GM12878 (cell line): ENCODE results near the gene B4GALT5. TPM values are rescaled to one million over a fixed set of nuclear protein-coding genes. Genes with fewer than 3 reads are reported as not detected.

ENCODE experiments used
- ATAC-seq: fragments of 200-7000 bp; cut with Tn5 transposase; 3 replicates; pipeline ENCODE4 v1.9.1; 2020; ENCODE audit warnings: mild to moderate bottlenecking, moderate library complexity
- BruUV-seq: library from RNA; stranded (reverse); fragments of 400-500 nt; replicated peaks from 2 replicates; lab custom pipeline; 2021; lab: Mats Ljungman, UMichigan
- CTCF ChIA-PET: fragments of 300-600 bp; sonication (Branson Sonifier 250); formaldehyde crosslinking; extraction: SDS; loops from one replicate; lab custom pipeline; 2021; ENCODE audit warnings: inconsistent platforms; lab: Yijun Ruan, JAX
- POLR2A ChIA-PET: fragments of 350-600 bp; formaldehyde crosslinking; extraction: SDS; loops from one replicate; lab custom pipeline; 2021; ENCODE audit warnings: inconsistent platforms; lab: Charles Lee
- RAD21 ChIA-PET: fragments of 300-600 bp; sonication (Branson Sonifier 250); formaldehyde crosslinking; loops from one replicate; lab custom pipeline; 2023; ENCODE audit warnings: antibody characterized with exemption; ENCODE audit not compliant: unreplicated experiment; lab: Charles Lee
- SMC1A ChIA-PET: fragments of 300-600 bp; sonication (Branson Sonifier 250); formaldehyde crosslinking; loops from one replicate; lab custom pipeline; 2023; ENCODE audit not compliant: unreplicated experiment, uncharacterized antibody; lab: Charles Lee
- DNase-seq: peaks from one replicate; pipeline ENCODE4 v3.0.0-alpha.2; 2011; ENCODE audit warnings: low read depth, low spot score
- FAIRE-seq: peaks from 3 replicates; lab custom pipeline; 2011; peaks lifted over from hg19 to GRCh38; lab: Jason Lieb, UNC
- H2AFZ ChIP-seq: 2 replicates; pipeline ENCODE4 v1.6.0; 2011; ENCODE audit warnings: low read depth, low read length, control low read depth; ENCODE audit not compliant: control insufficient read depth
- H3K27ac ChIP-seq: 2 replicates; pipeline ENCODE4 v1.5.1; 2011; ENCODE audit warnings: control low read depth; ENCODE audit not compliant: control insufficient read depth, insufficient read depth
- H3K27me3 ChIP-seq, 2 experiments: replicated peaks in 1 of 2; 2 replicates each; pipeline versions ENCODE4 v1.6.0 to v1.6.1; 2011; ENCODE audit warnings: low read length in 1 of 2; ENCODE audit not compliant: control insufficient read depth in 2 of 2, insufficient read depth in 2 of 2
- H3K36me3 ChIP-seq, 2 experiments: 2 replicates each; pipeline ENCODE4 v1.5.1; 2011; ENCODE audit warnings: low read length in 1 of 2; ENCODE audit not compliant: control insufficient read depth in 2 of 2, insufficient read depth in 2 of 2
- H3K4me1 ChIP-seq: 2 replicates; pipeline ENCODE4 v1.6.1; 2011; ENCODE audit warnings: mild to moderate bottlenecking, low read length, moderate library complexity, mixed read lengths; ENCODE audit not compliant: control insufficient read depth, insufficient read depth
- H3K4me2 ChIP-seq: 2 replicates; pipeline ENCODE4 v1.6.0; 2011; ENCODE audit warnings: control low read depth; ENCODE audit not compliant: control insufficient read depth, insufficient read depth
- H3K4me3 ChIP-seq: fragments of 200-600 bp; sonication (generic); 2 replicates; pipeline ENCODE4 v1.5.1; 2016
- H3K79me2 ChIP-seq: 2 replicates; pipeline ENCODE4 v1.6.0; 2011; ENCODE audit warnings: low read length; ENCODE audit not compliant: control insufficient read depth, insufficient read depth
- H3K9ac ChIP-seq: 2 replicates; pipeline ENCODE4 v1.8.0; 2011; ENCODE audit warnings: low read length, control low read depth, mixed read lengths; ENCODE audit not compliant: control insufficient read depth, insufficient read depth
- H3K9me3 ChIP-seq: replicated peaks from 3 replicates; pipeline ENCODE4 v1.5.1; 2011; ENCODE audit warnings: mild to moderate bottlenecking, low read length; ENCODE audit not compliant: control insufficient read depth, insufficient read depth
- H4K20me1 ChIP-seq: 2 replicates; pipeline ENCODE4 v1.6.0; 2011; ENCODE audit not compliant: control insufficient read depth, insufficient read depth
- ASH2L ChIP-seq: fragments of 300-600, 200-600 bp; sonication (generic); IDR thresholded peaks from 2 replicates; pipeline ENCODE4 v1.6.1; 2017; ENCODE audit warnings: low read depth, mild to moderate bottlenecking, borderline replicate concordance
- BACH1 ChIP-seq: fragments of 450-650 bp; IDR thresholded peaks from 2 replicates; pipeline ENCODE4 v1.6.1; 2017; ENCODE audit warnings: mild to moderate bottlenecking, borderline replicate concordance
- BHLHE40 ChIP-seq, 2 experiments: fragments of 450-650 bp in 1 of 2; IDR thresholded peaks; 2 replicates each; pipeline ENCODE4 v1.6.1; 2011 to 2017; ENCODE audit warnings: low read depth in 2 of 2, borderline replicate concordance in 1 of 2, improper control_type of control experiment in 1 of 2, low read length in 1 of 2, mild to moderate bottlenecking in 1 of 2
- CREM ChIP-seq: IDR thresholded peaks from 2 replicates; pipeline ENCODE4 v1.6.1; 2014; ENCODE audit warnings: antibody characterized with exemption, low read depth
- HCFC1 ChIP-seq: fragments of 150-350 bp; IDR thresholded peaks from 2 replicates; pipeline ENCODE4 v1.6.1; 2014; ENCODE audit warnings: low read length
- HDAC2 ChIP-seq: fragments of 200-600 bp; sonication (generic); IDR thresholded peaks from 2 replicates; pipeline ENCODE4 v1.6.1; 2017
- RAD21 ChIP-seq: IDR thresholded peaks from 2 replicates; pipeline ENCODE4 v1.6.1; 2011; ENCODE audit warnings: mild to moderate bottlenecking, low read depth, low read length, moderate library complexity; ENCODE audit not compliant: insufficient read depth
- RB1 ChIP-seq: fragments of 450-650 bp; formaldehyde crosslinking; IDR thresholded peaks from 2 replicates; pipeline ENCODE4 v1.6.1; 2017; ENCODE audit warnings: mild to moderate bottlenecking, borderline replicate concordance
- RCOR1 ChIP-seq: conservative IDR thresholded peaks from 2 replicates; pipeline ENCODE4 v1.6.1; 2012; ENCODE audit warnings: low read depth, low read length, improper control_type of control experiment
- SMAD5 ChIP-seq: IDR thresholded peaks from 2 replicates; pipeline ENCODE4 v1.6.1; 2016; ENCODE audit warnings: antibody characterized with exemption, low read depth
- SP1 ChIP-seq: IDR thresholded peaks from one replicate; pipeline ENCODE4 v1.6.1; 2011; ENCODE audit warnings: low read depth, low read length
- SRF ChIP-seq, 2 experiments: IDR thresholded peaks; 2 replicates each; pipeline ENCODE4 v1.6.1; 2011; ENCODE audit warnings: low read depth in 2 of 2, low read length in 2 of 2, mild to moderate bottlenecking in 1 of 2, moderate library complexity in 1 of 2
- TCF12 ChIP-seq: IDR thresholded peaks from 2 replicates; pipeline ENCODE4 v1.6.1; 2011; ENCODE audit warnings: low read depth, mild to moderate bottlenecking, low read length
- ZBED1 ChIP-seq: IDR thresholded peaks from 2 replicates; pipeline ENCODE4 v1.6.1; 2016; ENCODE audit warnings: borderline replicate concordance
- whole genome bisulfite sequencing: methylation state at CpG from one replicate; pipeline ENCODE4 v1.1.6; 2016; ENCODE audit warnings: low lambda C conversion rate; ENCODE audit not compliant: insufficient replicate concordance, insufficient coverage; ENCODE audit errors: missing lambda C conversion rate; 5-methylcytosine and 5-hydroxymethylcytosine counted together
- in situ Hi-C: fragments of 300-500 bp; cut with MboI; formaldehyde crosslinking; loops from 9 replicates; pipeline ENCODE4 v1.14.3; 2018; ENCODE audit warnings: mixed read lengths
- intact Hi-C: fragments of 100-400 bp; cut with micrococcal nuclease; formaldehyde crosslinking; loops from one replicate; pipeline ENCODE4 v1.14.2; 2022; ENCODE audit not compliant: unreplicated experiment
- polyA plus RNA-seq, 11 experiments: library from polyadenylated mRNA; depleted of rRNA in 4 of 11; unstranded in 6 of 11; stranded (reverse) in 5 of 11; fragments of >200 nt; fragmentation: Nextera tagmentation in 4 of 11; fragmentation: Illumina TruSeq in 1 of 11; extraction: Ambion mirVana in 4 of 11; extraction: Trizol in 1 of 11; gene quantifications; 1 replicate in 1 of 11; 2 replicates in 10 of 11; pipeline versions ENCODE4 v1.2.1 to v1.2.3, GENCODE V29; 2011 to 2016; ENCODE audit warnings: inconsistent platforms in 2 of 11, missing spikeins in 2 of 11, low read depth in 1 of 11
- total RNA-seq, 4 experiments: library from RNA; depleted of rRNA in 3 of 4; stranded (reverse); fragments of >200 nt in 3 of 4; fragmentation: Illumina TruSeq in 1 of 4; extraction: Trizol in 1 of 4; gene quantifications; 2 replicates each; pipeline versions ENCODE4 v1.2.1 to v1.2.3, GENCODE V29; 2013 to 2021
- TF ChIP-seq, protein P1 (sequence below): IDR thresholded peaks from 2 replicates; pipeline ENCODE4 v1.6.1; 2011; ENCODE audit warnings: borderline replicate concordance, low read depth, mild to moderate bottlenecking, moderate library complexity, low read length; ENCODE audit not compliant: insufficient read depth, poor library complexity, severe bottlenecking
- TF ChIP-seq, protein P2 (sequence below): fragments of 150-350 bp; IDR thresholded peaks from 2 replicates; pipeline ENCODE4 v1.6.1; 2016; ENCODE audit warnings: low read depth, low read length
- TF ChIP-seq, protein P3 (sequence below): fragments of 450-650 bp; conservative IDR thresholded peaks from 2 replicates; pipeline ENCODE4 v1.6.1; 2017; ENCODE audit warnings: mild to moderate bottlenecking, moderate library complexity

Gene B4GALT5
- total and polyA plus RNA-seq, 10 of the 15 experiments (the other 5 are each of a cell fraction or from before 2014, with no cell fraction given) = 2.0 to 55.5 (median 20.2) TPM

DNA sequence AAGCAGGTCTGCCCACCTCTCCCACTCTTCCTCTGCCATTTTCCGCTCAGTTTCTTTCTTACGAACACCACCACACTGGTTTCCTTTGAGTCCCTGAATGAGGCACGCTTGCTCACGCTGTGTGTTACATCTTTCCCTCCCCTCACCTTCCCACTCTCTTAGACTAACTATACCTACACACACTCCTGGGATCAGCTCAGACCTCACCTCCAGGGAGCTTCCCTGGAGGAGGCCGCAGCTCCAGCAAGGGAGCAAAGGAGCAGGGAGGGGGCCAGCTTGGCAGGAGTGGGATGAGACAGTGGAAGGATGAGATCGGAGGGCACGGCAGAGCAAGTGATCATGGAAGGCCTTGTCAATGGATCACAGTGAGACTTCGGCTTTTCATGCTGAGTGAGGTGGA is 28.3 kb upstream of the B4GALT5 start (continued):
- TF ChIP-seq, protein P1, sequence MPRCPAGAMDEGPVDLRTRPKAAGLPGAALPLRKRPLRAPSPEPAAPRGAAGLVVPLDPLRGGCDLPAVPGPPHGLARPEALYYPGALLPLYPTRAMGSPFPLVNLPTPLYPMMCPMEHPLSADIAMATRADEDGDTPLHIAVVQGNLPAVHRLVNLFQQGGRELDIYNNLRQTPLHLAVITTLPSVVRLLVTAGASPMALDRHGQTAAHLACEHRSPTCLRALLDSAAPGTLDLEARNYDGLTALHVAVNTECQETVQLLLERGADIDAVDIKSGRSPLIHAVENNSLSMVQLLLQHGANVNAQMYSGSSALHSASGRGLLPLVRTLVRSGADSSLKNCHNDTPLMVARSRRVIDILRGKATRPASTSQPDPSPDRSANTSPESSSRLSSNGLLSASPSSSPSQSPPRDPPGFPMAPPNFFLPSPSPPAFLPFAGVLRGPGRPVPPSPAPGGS = no peak
- TF ChIP-seq SP1 (no peak), BHLHE40 (IDR thresholded peaks at IDR 0.05; ENCODE audit: borderline replicate concordance in 1 of 2, low read depth in 2 of 2, low read length in 1 of 2) (no peak), RCOR1 (no peak)

DNA sequence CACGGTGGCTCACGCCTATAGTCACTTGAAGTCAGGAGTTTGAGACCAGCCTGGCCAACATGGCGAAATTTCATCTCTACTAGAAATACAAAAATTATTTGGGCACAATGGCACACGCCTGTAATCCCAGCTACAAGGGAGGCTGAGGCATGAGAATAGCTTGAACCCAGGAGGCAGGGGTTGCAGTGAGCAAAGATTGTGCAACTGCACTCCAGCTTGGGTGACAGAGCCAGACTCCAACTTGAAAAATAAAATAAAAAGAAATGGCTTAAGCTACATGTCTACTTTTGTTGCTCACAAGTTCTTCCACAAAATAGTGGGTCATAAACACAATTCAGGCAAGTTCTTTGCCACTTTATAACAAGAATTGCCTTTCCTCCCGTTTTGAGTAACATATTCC is 27.1 kb upstream of the B4GALT5 start:
- no peak overlapping the region for H3K4me3 ChIP-seq
- DNase-seq = no peak
- H3K36me3 ChIP-seq = no peaks in the 10 kb centered on the region
- ChIA-PET POLR2A (interaction anchor here (0.7 kb wide), 1 partner anchor 31 kb away, joined by 4 read pairs; no protein-coding TSS in a partner anchor), SMC1A (interaction anchor here (0.6 to 1.5 kb wide), 4 partner anchors 29 to 79 kb away, joined by 3 to 4 read pairs (median 3); no protein-coding TSS in a partner anchor), CTCF (interaction anchor here (0.6 to 2.0 kb wide), 5 partner anchors 13 to 133 kb away, joined by 3 to 8 read pairs (median 4); no protein-coding TSS in a partner anchor), RAD21 (no interaction called here)
- in situ Hi-C loops (no loop called here), intact Hi-C loops (no loop called here)
- H3K9ac ChIP-seq = no peak overlapping the region
- no peaks in the 10 kb centered on the region for H3K4me1 ChIP-seq
- no peak overlapping the region for H3K27ac ChIP-seq
- no peaks in the 10 kb centered on the region for H4K20me1 ChIP-seq
- WGBS = 69% methylated on average over 5 of the region's 5 CpGs
- no peak overlapping the region for H3K4me2 ChIP-seq
- no peak overlapping the region for H2AFZ ChIP-seq
- H3K27me3 ChIP-seq = no peaks in the 10 kb centered on the region
- TF ChIP-seq RAD21 (no peak), SRF (IDR thresholded peaks at IDR 0.05; ENCODE audit: low read depth in 2 of 2, low read length in 2 of 2) (no peak), TCF12 (no peak), RB1 (no peak), BACH1 (no peak), ASH2L (no peak), SMAD5 (no peak), HDAC2 (no peak), HCFC1 (no peak), ZBED1 (no peak), CREM (no peak)
- TF ChIP-seq, protein P2, sequence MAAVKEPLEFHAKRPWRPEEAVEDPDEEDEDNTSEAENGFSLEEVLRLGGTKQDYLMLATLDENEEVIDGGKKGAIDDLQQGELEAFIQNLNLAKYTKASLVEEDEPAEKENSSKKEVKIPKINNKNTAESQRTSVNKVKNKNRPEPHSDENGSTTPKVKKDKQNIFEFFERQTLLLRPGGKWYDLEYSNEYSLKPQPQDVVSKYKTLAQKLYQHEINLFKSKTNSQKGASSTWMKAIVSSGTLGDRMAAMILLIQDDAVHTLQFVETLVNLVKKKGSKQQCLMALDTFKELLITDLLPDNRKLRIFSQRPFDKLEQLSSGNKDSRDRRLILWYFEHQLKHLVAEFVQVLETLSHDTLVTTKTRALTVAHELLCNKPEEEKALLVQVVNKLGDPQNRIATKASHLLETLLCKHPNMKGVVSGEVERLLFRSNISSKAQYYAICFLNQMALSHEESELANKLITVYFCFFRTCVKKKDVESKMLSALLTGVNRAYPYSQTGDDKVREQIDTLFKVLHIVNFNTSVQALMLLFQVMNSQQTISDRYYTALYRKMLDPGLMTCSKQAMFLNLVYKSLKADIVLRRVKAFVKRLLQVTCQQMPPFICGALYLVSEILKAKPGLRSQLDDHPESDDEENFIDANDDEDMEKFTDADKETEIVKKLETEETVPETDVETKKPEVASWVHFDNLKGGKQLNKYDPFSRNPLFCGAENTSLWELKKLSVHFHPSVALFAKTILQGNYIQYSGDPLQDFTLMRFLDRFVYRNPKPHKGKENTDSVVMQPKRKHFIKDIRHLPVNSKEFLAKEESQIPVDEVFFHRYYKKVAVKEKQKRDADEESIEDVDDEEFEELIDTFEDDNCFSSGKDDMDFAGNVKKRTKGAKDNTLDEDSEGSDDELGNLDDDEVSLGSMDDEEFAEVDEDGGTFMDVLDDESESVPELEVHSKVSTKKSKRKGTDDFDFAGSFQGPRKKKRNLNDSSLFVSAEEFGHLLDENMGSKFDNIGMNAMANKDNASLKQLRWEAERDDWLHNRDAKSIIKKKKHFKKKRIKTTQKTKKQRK = no peak
- TF ChIP-seq, protein P3, sequence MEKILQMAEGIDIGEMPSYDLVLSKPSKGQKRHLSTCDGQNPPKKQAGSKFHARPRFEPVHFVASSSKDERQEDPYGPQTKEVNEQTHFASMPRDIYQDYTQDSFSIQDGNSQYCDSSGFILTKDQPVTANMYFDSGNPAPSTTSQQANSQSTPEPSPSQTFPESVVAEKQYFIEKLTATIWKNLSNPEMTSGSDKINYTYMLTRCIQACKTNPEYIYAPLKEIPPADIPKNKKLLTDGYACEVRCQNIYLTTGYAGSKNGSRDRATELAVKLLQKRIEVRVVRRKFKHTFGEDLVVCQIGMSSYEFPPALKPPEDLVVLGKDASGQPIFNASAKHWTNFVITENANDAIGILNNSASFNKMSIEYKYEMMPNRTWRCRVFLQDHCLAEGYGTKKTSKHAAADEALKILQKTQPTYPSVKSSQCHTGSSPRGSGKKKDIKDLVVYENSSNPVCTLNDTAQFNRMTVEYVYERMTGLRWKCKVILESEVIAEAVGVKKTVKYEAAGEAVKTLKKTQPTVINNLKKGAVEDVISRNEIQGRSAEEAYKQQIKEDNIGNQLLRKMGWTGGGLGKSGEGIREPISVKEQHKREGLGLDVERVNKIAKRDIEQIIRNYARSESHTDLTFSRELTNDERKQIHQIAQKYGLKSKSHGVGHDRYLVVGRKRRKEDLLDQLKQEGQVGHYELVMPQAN = no peak
- ATAC-seq = no peak
- no peaks in the 10 kb centered on the region for H3K79me2 ChIP-seq
- no TSS peak for BruUV-seq
- no peak for FAIRE-seq
- no peaks in the 10 kb centered on the region for H3K9me3 ChIP-seq
